ENCODE data around the gene PCDHA7.
"Not testable (repeated sequence)": the region's sequence is repeated elsewhere in the genome, so short reads cannot be mapped to it uniquely, and the experiment has no call there.

Gene PCDHA7, protein sequence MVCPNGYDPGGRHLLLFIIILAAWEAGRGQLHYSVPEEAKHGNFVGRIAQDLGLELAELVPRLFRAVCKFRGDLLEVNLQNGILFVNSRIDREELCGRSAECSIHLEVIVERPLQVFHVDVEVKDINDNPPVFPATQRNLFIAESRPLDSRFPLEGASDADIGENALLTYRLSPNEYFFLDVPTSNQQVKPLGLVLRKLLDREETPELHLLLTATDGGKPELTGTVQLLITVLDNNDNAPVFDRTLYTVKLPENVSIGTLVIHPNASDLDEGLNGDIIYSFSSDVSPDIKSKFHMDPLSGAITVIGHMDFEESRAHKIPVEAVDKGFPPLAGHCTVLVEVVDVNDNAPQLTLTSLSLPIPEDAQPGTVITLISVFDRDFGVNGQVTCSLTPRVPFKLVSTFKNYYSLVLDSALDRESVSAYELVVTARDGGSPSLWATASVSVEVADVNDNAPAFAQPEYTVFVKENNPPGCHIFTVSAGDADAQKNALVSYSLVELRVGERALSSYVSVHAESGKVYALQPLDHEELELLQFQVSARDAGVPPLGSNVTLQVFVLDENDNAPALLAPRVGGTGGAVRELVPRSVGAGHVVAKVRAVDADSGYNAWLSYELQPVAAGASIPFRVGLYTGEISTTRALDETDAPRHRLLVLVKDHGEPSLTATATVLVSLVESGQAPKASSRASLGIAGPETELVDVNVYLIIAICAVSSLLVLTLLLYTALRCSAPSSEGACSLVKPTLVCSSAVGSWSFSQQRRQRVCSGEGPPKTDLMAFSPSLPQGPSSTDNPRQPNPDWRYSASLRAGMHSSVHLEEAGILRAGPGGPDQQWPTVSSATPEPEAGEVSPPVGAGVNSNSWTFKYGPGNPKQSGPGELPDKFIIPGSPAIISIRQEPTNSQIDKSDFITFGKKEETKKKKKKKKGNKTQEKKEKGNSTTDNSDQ

DNA sequence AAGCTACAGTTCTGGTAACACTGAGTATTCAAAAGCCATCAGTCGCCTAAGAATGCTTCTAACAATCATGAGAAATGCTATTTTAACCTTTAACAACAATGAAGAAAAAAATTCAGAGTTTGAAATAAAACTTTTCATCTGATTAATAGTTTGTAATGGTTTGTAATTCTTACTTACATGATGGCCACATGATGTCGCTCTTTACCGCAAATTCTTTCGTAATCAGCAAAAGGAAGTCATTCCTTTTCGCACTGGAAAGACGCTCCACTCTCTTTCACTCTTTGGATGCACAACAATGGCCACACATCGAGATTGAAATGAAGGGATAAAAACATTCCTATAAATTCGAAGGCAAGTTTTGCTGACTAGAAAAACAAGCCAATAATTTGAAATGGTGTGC is at the start of gene PCDHA7:
TSS of gene PCDHA7 (plus strand) at position 277 of the 400 bp plus-strand sequence. CDS start at position 392, 115 bp downstream.
- DNase-seq: no peak

DNA sequence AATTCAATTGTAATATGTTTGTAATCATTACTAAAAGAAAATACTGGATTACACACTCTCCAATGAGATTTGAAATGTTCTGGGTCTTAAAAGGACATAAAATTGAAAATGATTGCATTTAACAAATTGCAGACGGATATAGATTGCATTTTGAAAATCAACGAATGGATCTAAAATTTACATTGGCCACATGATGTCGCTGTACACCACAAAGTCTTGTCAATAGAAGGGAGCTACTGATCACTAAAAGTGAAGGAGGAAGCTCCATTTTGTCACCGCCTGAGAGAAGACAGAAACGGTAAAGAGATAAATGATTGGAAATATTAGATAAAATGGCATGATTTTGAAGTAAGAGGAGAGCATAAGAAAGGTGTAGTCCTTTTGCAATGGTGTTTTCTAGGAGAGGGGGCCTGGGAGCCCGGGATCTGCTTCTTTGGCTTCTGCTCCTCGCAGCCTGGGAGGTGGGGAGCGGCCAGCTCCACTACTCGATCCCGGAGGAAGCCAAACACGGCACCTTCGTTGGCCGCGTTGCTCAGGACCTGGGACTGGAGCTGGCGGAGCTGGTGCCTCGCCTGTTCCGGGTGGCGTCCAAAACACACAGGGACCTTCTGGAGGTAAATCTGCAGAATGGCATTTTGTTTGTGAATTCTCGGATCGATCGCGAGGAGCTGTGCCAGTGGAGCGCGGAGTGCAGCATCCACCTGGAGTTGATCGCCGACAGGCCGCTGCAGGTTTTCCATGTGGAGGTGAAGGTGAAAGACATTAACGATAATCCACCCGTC is 48.0 kb upstream of the PCDHA7 start, which contains the start of gene PCDHA1:
TSS of gene PCDHA1 (plus strand) at position 236 of the 782 bp plus-strand sequence.
- no peak for DNase-seq

DNA sequence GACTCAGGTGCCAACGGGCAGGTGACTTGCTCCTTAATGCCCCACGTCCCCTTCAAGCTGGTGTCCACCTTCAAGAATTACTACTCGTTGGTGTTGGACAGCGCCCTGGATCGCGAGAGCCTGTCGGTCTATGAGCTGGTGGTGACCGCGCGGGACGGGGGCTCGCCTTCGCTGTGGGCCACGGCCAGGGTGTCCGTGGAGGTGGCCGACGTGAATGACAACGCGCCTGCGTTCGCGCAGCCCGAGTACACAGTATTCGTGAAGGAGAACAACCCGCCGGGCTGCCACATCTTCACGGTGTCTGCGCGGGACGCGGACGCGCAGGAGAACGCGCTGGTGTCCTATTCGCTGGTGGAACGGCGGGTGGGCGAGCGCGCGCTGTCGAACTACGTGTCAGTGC is 46.6 kb upstream of the PCDHA7 start:
- DNase-seq: not testable (repeated sequence)

DNA sequence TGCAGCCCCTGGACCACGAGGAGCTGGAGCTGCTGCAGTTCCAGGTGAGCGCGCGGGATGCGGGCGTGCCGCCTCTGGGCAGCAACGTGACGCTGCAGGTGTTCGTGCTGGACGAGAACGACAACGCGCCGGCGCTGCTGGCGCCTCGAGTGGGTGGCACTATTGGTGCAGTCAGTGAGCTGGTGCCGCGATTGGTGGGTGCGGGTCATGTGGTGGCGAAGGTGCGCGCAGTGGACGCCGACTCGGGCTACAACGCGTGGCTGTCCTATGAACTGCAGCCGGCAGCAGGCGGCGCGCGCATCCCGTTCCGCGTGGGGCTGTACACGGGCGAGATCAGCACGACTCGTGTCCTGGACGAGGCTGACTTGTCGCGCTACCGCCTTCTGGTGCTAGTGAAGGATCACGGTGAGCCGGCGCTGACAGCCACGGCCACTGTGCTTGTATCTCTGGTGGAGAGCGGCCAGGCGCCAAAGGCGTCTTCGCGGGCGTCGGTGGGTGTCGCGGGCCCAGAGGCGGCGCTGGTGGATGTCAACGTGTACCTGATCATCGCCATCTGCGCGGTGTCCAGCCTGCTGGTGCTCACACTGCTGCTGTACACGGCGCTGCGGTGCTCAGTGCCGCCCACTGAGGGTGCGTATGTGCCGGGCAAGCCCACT is 46.1 kb upstream of the PCDHA7 start:
- not testable (repeated sequence) for DNase-seq

DNA sequence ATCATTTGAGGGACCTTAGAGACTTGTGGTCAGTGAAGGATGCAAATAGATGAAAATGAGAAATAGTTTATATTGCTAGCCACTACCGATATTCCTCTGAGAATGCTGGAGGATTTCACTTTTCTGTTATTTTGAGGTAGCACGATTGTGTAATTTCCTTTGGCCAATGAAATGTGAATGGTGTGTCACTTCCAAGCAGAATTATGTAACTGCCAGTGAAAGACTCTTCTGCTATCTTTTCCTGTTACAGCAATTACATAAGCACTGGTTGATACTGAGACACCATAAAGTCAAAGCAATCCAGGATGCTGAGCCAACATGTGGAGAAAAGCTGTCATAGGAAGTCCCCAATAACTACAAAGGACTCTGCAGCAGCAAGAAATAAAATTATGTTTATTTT is 43.0 kb upstream of the PCDHA7 start:
- DNase-seq: no peak

DNA sequence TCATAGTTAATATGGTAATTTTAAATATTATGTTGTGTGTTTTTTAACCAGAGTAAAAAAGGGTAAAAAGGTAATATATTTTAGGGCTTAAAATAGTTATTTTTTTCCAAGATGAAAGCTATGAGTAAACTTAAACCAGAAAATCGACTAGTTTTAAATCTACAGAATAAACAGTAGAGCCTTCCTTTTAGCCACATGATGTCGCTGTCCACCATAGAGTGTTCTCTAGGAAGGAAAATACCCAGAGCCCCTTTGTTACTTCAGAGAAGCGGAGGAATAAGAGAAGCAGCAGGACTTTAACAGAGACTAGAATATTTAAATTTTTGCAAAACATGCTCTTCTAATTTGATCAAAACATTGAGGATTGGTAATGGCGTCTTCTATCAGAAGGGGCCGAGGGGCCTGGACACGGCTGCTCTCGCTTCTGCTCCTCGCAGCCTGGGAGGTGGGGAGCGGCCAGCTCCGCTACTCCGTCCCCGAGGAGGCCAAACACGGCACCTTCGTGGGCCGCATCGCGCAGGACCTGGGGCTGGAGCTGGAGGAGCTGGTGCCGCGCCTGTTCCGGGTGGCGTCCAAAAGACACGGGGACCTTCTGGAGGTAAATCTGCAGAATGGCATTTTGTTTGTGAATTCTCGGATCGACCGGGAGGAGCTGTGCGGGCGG is 39.3 kb upstream of the PCDHA7 start, which contains the start of gene PCDHA2:
TSS of gene PCDHA2 (plus strand) at position 258 of the 664 bp plus-strand sequence.
- DNase-seq: no peak

DNA sequence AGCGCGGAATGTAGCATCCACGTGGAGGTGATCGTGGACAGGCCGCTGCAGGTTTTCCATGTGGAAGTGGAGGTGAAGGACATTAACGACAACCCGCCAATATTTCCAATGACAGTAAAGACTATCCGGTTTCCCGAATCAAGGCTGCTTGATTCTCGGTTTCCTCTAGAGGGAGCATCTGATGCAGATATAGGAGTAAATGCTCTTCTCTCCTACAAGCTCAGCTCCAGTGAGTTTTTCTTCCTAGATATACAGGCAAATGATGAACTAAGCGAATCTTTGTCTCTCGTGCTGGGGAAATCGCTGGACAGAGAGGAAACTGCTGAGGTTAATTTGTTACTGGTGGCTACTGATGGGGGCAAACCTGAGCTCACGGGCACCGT is 38.8 kb upstream of the PCDHA7 start:
- DNase-seq: no peak

DNA sequence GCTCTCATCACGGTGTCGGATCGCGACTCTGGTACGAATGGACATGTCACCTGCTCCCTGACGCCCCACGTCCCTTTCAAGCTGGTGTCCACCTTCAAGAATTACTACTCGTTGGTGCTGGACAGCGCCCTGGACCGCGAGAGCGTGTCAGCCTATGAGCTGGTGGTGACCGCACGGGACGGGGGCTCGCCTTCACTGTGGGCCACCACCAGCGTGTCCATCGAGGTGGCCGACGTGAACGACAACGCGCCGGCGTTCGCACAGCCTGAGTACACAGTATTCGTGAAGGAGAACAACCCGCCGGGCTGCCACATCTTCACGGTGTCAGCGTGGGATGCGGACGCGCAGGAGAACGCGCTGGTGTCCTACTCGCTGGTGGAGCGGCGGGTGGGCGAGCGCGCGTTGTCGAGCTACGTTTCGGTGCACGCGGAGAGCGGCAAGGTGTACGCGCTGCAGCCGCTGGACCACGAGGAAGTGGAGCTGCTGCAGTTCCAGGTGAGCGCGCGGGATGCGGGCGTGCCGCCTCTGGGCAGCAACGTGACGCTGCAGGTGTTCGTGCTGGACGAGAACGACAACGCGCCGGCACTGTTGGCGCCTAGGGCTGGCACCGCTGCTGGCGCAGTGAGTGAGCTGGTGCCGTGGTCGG is 37.9 kb upstream of the PCDHA7 start:
- not testable (repeated sequence) for DNase-seq

DNA sequence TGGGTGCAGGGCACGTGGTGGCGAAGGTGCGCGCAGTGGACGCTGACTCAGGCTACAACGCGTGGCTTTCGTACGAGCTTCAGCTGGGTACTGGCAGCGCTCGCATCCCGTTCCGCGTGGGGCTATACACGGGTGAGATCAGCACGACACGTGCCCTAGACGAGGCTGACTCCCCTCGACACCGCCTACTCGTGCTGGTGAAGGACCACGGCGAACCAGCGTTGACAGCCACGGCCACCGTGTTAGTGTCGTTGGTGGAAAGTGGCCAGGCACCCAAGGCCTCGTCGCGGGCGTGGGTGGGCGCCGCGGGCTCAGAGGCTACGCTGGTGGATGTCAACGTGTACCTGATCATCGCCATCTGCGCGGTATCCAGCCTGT is 37.4 kb upstream of the PCDHA7 start:
- no peak for DNase-seq

DNA sequence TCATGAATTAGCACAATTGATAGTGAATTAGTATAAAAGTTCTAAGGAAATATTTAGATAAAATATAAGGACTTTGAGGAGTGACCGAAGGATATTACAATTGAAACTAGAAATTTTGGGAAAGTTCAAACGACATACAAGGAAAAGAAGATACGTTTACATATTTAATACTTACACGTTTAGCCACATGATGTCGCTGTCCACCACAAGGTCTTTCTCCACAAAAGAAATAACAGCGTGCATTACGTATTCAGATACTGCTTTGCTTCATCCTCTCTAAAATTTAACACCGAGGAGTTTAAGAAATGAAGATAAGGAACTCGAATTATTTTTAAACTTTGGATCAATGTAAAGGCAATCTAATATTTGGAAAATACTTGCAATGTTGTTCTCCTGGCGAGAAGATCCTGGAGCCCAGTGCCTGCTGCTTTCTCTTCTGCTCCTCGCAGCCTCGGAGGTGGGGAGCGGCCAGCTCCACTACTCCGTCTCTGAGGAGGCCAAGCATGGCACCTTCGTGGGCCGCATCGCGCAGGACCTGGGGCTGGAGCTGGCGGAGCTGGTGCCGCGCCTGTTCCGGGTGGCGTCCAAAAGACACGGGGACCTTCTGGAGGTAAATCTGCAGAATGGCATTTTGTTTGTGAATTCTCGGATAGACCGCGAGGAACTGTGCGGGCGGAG is 33.1 kb upstream of the PCDHA7 start, which contains the start of gene PCDHA3:
TSS of gene PCDHA3 (plus strand) at position 242 of the 678 bp plus-strand sequence.
- DNase-seq: no peak

DNA sequence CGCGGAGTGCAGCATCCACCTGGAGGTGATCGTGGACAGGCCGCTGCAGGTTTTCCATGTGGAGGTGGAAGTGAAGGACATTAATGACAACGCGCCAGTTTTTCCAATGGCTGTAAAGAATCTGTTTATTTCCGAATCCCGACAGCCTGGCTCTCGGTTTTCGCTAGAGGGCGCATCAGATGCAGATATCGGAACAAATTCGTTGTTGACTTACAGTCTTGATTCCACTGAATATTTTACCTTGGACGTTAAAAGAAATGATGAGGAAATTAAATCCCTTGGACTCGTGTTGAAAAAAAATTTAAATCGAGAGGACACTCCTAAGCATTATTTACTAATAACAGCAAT is 32.6 kb upstream of the PCDHA7 start:
- DNase-seq: no peak

DNA sequence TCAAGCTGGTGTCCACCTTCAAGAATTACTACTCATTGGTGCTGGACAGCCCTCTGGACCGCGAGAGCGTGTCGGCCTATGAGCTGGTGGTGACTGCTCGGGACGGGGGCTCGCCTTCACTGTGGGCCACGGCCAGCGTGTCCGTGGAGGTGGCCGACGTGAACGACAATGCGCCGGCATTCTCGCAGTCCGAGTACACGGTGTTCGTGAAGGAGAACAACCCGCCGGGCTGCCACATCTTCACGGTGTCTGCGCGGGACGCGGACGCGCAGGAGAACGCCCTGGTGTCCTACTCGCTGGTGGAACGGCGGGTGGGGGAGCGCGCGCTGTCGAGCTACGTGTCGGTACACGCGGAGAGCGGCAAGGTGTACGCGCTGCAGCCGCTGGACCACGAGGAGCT is 31.7 kb upstream of the PCDHA7 start:
- not testable (repeated sequence) for DNase-seq

DNA sequence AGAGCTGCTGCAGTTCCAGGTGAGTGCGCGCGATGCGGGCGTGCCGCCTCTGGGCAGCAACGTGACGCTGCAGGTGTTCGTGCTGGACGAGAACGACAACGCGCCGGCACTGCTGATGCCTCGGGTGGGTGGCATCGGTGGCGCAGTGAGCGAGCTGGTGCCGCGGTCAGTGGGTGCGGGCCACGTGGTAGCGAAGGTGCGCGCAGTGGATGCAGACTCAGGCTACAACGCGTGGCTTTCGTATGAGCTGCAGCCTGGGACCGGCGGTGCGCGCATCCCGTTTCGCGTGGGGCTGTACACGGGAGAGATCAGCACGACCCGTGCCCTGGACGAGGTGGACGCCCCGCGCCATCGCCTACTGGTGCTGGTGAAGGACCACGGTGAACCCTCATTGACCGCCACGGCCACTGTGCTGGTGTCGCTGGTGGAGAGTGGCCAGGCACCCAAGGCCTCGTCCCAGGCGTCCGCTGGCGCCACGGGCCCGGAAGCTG is 31.2 kb upstream of the PCDHA7 start:
- no peak for DNase-seq

DNA sequence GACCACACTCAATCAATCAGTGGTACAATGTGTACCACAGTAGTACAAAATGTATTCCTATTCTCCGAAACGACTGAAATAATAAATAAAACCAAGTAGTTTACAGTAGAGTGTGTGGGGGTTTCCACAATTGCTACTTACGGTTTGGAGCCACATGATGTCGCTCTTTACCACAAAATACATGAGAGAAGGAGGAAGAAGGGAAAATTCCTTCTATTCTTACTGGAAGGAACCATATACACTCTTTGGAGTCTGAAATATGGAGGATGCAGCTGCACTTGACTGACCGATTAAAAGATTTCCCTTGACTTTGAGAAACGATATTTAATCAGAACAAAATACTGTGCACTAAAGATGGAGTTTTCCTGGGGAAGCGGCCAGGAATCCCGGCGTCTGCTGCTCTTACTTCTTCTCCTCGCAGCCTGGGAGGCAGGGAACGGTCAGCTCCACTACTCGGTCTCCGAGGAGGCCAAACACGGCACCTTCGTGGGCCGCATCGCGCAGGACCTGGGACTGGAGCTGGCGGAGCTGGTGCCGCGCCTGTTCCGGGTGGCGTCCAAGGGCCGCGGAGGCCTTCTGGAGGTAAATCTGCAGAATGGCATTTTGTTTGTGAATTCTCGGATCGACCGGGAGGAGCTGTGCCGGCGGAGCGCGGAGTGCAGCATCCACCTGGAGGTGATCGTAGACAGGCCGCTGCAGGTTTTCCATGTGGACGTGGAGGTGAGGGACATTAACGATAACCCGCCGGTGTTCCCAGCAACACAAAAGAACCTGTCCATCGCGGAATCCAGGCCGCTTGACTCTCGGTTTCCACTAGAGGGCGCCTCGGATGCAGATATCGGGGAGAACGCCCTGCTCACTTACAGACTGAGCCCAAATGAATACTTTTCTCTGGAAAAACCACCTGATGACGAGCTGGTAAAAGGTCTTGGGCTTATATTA is 27.0 kb upstream of the PCDHA7 start, which contains the start of gene PCDHA4:
TSS of gene PCDHA4 (plus strand) at position 235 of the 942 bp plus-strand sequence.
- peak; percentile 43 for DNase-seq

DNA sequence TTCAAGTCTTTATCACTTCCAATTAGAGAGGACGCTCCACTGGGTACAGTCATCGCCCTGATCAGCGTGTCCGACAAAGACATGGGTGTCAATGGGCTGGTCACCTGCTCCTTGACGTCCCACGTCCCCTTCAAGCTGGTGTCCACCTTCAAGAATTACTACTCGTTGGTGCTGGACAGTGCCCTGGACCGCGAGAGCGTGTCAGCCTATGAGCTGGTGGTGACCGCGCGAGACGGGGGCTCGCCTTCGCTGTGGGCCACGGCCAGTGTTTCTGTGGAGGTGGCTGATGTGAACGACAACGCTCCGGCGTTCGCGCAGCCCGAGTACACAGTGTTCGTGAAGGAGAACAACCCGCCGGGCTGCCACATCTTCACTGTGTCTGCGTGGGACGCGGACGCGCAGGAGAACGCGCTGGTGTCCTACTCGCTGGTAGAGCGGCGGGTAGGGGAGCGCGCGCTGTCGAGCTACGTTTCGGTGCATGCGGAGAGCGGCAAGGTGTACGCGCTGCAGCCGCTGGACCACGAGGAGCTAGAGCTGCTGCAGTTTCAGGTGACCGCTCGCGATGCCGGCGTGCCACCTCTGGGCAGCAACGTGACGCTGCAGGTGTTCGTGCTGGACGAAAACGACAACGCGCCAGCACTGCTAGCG is 25.7 kb upstream of the PCDHA7 start:
- not testable (repeated sequence) for DNase-seq

DNA sequence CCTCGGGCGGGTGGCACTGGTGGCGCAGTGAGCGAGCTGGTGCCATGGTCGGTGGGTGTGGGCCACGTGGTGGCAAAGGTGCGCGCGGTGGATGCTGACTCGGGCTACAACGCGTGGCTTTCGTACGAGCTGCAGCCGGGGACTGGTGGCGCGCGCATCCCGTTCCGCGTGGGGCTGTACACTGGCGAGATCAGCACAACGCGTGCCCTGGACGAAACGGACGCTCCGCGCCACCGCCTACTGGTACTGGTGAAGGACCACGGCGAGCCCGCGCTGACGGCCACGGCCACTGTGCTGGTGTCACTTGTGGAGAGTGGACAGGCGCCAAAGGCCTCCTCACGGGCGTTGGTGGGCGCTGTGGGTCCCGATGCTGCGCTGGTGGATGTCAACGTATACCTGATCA is 25.2 kb upstream of the PCDHA7 start:
- no peak for DNase-seq

DNA sequence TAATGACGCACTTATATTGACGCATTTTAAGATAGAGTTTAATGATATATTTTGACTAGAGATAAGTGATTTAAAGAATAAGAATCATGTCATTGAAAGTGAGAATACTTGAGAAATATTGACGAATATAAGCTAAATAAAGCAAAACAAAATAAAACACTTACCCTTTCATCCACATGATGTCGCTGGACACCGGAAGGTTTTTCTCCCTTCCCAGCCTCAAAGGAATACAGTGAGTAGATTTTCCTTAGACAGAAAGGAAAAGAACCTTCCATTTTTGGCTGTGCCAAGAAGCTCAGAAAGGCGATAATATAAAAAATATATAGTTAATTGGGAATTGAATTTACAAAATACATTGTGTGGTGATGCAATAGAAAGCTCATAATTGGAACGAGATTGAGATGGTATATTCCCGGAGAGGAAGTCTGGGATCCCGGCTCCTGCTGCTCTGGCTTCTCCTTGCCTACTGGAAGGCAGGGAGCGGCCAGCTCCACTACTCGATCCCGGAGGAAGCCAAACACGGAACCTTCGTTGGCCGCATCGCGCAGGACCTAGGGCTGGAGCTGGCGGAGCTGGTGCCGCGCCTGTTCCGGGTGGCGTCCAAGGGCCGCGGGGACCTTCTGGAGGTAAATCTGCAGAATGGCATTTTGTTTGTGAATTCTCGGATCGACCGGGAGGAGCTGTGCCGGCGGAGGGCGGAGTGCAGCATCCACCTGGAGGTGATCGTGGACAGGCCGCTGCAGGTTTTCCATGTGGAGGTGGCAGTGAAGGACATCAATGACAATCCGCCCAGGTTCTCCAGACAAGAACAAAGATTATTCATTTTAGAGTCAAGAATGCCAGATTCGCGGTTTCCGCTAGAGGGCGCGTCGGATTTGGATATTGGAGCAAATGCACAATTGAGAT is 12.4 kb upstream of the PCDHA7 start, which contains the start of gene PCDHA5:
TSS of gene PCDHA5 (plus strand) at position 239 of the 906 bp plus-strand sequence.
- DNase-seq: peak; percentile 68
